GM12878 (cell line): Measurements from ENCODE around the gene CDH9. TPM values are rescaled to one million over a fixed set of nuclear protein-coding genes. Genes with fewer than 3 reads are reported as not detected.

Experiments
- CBFB ChIP-seq: IDR thresholded peaks from 2 replicates; pipeline ENCODE4 v1.6.1; 2016; ENCODE audit warnings: antibody characterized with exemption, low read depth
- E2F8 ChIP-seq: fragments of 450-650 bp; IDR thresholded peaks from 2 replicates; pipeline ENCODE4 v1.6.1; 2018; ENCODE audit warnings: mild to moderate bottlenecking, low read depth, moderate library complexity; ENCODE audit not compliant: partially characterized antibody
- GATAD2B ChIP-seq: fragments of 450-650 bp; conservative IDR thresholded peaks from 2 replicates; pipeline ENCODE4 v1.6.1; 2017; ENCODE audit warnings: low read depth, mild to moderate bottlenecking, moderate library complexity
- IRF4 ChIP-seq: IDR thresholded peaks from 2 replicates; pipeline ENCODE4 v1.6.1; 2011; ENCODE audit warnings: low read depth, low read length
- JUND ChIP-seq: IDR thresholded peaks from 2 replicates; pipeline ENCODE4 v1.6.1; 2012; ENCODE audit warnings: low read depth, mild to moderate bottlenecking, low read length, improper control_type of control experiment, moderate library complexity
- KLF5 ChIP-seq: fragments of 450-650 bp; IDR thresholded peaks from 2 replicates; pipeline ENCODE4 v1.6.1; 2014; ENCODE audit warnings: mild to moderate bottlenecking; ENCODE audit not compliant: partially characterized antibody
- MEF2B ChIP-seq: fragments of 450-650 bp; IDR thresholded peaks from 2 replicates; pipeline ENCODE4 v1.6.1; 2018; ENCODE audit warnings: mild to moderate bottlenecking, moderate library complexity; ENCODE audit not compliant: partially characterized antibody, poor library complexity, severe bottlenecking
- MTA2 ChIP-seq: fragments of 450-650 bp; IDR thresholded peaks from 2 replicates; pipeline ENCODE4 v1.6.1; 2016; ENCODE audit warnings: low read depth, mild to moderate bottlenecking, moderate library complexity
- NFXL1 ChIP-seq: fragments of 450-650 bp; IDR thresholded peaks from 2 replicates; pipeline ENCODE4 v1.6.1; 2017; ENCODE audit warnings: antibody characterized with exemption, mild to moderate bottlenecking, borderline replicate concordance
- NR2C1 ChIP-seq: fragments of 450-650 bp; IDR thresholded peaks from 2 replicates; pipeline ENCODE4 v1.6.1; 2017; ENCODE audit warnings: antibody characterized with exemption, mild to moderate bottlenecking, moderate library complexity
- PML ChIP-seq: IDR thresholded peaks from 2 replicates; pipeline ENCODE4 v1.6.1; 2012; ENCODE audit warnings: low read length, inconsistent platforms
- POLR2A ChIP-seq: IDR thresholded peaks from 2 replicates; pipeline ENCODE4 v1.6.1; 2011; ENCODE audit warnings: low read depth, mild to moderate bottlenecking, low read length
- SMAD1 ChIP-seq: fragments of 450-650 bp; IDR thresholded peaks from 2 replicates; pipeline ENCODE4 v1.6.1; 2018; ENCODE audit warnings: mild to moderate bottlenecking, low read depth; ENCODE audit not compliant: partially characterized antibody
- TCF12 ChIP-seq: IDR thresholded peaks from 2 replicates; pipeline ENCODE4 v1.6.1; 2011; ENCODE audit warnings: low read depth, mild to moderate bottlenecking, low read length
- TCF7 ChIP-seq: IDR thresholded peaks from 2 replicates; pipeline ENCODE4 v1.6.1; 2014; ENCODE audit warnings: antibody characterized with exemption, borderline replicate concordance
- ZBTB11 ChIP-seq: fragments of 450-650 bp; formaldehyde crosslinking; IDR thresholded peaks from 2 replicates; pipeline ENCODE4 v1.5.0; 2022; ENCODE audit warnings: mild to moderate bottlenecking, missing genetic modification characterization
- polyA plus RNA-seq, 11 experiments: library from polyadenylated mRNA; depleted of rRNA in 4 of 11; unstranded in 6 of 11; stranded (reverse) in 5 of 11; fragments of >200 nt; fragmentation: Nextera tagmentation in 4 of 11; fragmentation: Illumina TruSeq in 1 of 11; extraction: Ambion mirVana in 4 of 11; extraction: Trizol in 1 of 11; gene quantifications; 1 replicate in 1 of 11; 2 replicates in 10 of 11; pipeline versions ENCODE4 v1.2.1 to v1.2.3, GENCODE V29; 2011 to 2016; ENCODE audit warnings: inconsistent platforms in 2 of 11, missing spikeins in 2 of 11, low read depth in 1 of 11
- total RNA-seq, 4 experiments: library from RNA; depleted of rRNA in 3 of 4; stranded (reverse); fragments of >200 nt in 3 of 4; fragmentation: Illumina TruSeq in 1 of 4; extraction: Trizol in 1 of 4; gene quantifications; 2 replicates each; pipeline versions ENCODE4 v1.2.1 to v1.2.3, GENCODE V29; 2013 to 2021

The CDH9 gene
- total and polyA plus RNA-seq, 10 of the 15 experiments (the other 5 are each of a cell fraction or from before 2014, with no cell fraction given) = not detected

- no peak for TF ChIP-seq E2F8
- no peak for TF ChIP-seq MEF2B
- no peak for TF ChIP-seq JUND
- TF ChIP-seq PML = no peak
- no peak for TF ChIP-seq SMAD1
- TF ChIP-seq GATAD2B = no peak
- no peak for TF ChIP-seq CBFB
- TF ChIP-seq IRF4 = no peak
- no peak for TF ChIP-seq ZBTB11 (CRISPR knock-in tag)
- TF ChIP-seq TCF7 = no peak
- no peak for TF ChIP-seq NFXL1
- TF ChIP-seq NR2C1 = no peak
- TF ChIP-seq POLR2A = no peak
- no peak for TF ChIP-seq MTA2
- no peak for TF ChIP-seq TCF12
- no peak for TF ChIP-seq KLF5
Observed at GRCh38 chr5:27080147-27080546, 41.8 kb upstream of the CDH9 start (continued).
